HG03442 (cell line): Measurements from ENCODE around the gene KIFAP3.
A peak's percentile ranks its signal among the peaks of the same experiment; 100 is the strongest.
"Not testable (repeated sequence)": the region's sequence is repeated elsewhere in the genome, so short reads cannot be mapped to it uniquely, and the experiment has no call there.

Source experiments
- ATAC-seq: cut with Tn5 transposase; IDR thresholded peaks from one replicate; pipeline ENCODE4 v1.9.1; 2021; ENCODE audit warnings: mild to moderate bottlenecking, moderate library complexity; ENCODE audit not compliant: unreplicated experiment

KIFAP3 gene

DNA sequence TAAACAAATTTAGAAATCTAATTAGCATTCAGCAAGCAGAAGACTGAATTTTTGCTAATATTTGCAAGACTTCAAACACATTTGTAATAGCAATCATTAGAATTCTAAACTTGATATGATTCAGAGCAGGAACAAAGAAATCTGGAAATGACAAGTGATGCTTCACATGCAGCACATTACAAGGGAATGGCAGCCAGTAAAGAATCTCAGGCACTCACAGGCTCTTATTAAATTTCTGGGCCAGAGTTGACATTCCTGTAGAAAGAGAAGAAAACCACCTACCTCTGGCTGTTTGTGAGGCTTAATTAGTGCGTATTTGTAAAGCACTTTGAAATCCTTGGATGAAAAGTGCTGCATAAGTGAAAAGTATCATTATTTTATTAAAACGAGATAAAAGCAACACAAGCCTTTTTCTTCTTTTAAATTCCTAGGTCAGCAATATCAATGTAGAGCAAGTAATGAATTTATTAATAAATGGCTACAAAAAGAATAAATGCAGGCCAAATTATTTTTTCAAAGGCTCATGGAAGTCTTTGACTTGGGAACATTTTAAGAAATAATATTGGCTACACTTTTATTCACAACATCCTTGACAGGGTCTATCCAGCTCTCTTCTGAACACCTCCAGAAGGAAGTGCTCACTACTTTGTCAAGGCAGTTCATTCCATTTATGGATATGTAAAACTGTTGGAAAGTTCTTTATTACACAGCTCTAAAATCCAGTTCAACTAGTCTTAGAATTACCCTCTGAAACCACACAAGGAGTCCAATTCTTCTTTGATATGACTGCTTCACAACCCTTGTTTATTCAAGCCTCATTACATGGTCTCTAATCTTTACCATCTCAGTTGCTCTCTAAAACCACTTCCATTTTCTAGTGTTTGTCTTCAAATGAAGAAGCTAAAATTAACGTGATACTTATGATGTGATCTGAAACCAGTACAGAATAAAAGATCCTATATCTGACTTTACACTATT lies 148.7 kb downstream of the KIFAP3 start:
- peak; percentile 70 for ATAC-seq

DNA sequence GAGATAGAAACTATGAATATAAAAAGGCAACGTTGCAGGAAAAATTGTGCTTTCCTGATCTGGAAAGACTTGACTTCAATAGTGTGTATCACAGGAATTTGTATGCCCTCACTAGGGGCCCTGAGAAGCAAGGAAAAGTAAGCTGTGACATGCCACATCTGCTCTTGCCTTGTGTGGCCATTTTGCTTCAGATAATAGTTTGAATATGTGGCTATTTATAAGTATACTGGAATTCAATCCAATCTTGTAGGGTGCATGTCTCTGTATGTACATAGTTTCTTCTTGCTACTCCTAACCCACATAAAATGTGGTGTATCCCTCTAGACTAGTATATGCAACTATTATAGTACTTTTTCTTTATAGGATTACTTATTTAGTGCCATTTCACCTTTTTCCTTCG lies 149.7 kb downstream of the KIFAP3 start:
- ATAC-seq, result no peak

DNA sequence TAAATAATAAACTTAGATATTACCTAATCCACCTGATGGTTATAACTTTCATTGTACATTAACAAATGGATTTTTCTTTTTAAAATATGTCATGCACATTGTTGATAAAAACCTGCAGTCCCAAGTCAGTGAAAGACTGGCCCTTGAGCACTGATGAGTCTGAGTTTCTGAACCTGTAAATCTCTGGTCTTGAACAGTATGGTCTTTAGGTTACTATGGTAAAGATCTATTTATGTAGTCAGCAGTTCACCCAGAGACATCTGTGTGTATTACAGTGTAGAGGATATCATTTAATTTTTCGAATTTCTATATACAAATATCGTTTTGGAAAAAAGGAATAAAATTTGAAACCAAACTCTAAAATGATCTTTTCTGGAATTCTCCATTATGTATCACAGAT lies 150.4 kb downstream of the KIFAP3 start:
- no peak for ATAC-seq

DNA sequence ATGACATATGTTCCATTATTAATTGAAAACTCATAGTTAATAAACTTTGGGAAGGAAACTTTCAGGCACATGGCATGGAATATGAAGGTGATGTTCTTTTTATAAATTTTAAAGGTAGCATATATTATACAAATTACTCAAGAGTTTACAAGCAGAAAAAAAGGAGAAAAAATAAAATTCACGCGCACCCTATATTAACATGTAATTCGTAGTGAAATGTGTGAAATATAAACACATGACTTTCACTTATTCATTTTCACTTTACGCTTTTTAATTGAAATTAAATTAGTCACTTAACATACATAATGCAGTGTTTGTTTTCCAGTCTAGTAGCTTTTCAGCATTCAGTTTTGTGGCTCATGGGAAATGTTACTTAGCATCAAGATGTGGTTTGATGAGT lies 153.4 kb downstream of the KIFAP3 start:
- ATAC-seq, result no peak

DNA sequence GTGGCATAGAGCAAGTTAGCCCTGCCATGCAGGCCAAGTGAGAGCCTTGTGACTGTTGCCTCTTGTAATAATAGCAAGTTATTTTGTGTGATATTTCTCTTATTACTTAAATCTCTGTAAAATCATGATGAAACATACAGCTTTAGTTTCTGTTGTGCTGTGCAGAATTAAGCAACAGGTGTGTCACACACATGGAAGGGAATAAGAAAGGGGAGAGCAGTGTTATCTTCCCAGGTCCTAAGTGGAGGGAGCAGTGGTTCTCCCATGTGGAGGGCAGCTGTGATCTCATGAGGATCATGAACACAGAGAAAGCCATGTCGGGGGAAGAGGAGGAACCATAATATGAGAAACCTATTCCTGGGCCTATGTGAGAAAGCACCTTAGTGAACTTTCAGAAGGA lies 155.6 kb downstream of the KIFAP3 start:
- ATAC-seq, result no peak

DNA sequence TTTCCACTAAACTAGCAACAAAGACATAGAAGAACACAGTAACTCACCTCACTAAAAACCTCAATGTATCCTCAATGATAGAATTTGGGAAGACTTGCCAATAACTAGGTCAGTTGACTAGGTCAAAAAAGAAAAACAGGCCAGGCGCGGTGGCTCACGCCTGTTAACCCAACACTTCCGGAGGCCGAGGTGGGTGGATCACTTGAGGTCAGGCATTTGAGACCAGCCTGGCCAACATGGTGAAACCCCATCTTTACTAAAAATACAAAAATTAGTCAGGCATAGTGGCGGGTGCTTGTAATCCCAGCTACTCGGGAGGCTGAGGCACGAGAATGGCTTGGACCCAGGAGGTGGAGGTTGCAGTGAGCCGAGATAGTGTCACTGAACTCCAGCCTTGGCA lies 156.3 kb downstream of the KIFAP3 start:
- not testable (repeated sequence) for ATAC-seq

DNA sequence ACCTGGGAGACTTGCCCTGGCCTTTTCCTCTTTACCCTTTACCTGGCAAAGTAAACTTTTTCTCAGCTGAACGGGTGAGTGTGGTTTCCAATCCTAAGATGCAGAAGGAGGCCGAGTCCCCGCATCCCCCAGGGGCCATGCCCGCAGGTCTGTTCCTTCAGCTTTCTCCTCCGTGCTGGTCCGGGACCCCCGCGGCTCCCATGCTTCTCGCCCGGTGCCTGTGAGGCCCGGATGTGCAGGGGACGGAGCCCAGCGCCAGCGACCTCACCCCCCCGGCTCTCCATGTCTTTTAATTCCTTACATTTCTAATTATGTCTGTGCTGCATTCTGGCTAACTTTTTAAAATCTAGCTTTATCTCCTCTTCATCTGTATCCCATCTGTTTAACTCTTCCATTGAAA lies 159.3 kb downstream of the KIFAP3 start:
- ATAC-seq, result no peak

DNA sequence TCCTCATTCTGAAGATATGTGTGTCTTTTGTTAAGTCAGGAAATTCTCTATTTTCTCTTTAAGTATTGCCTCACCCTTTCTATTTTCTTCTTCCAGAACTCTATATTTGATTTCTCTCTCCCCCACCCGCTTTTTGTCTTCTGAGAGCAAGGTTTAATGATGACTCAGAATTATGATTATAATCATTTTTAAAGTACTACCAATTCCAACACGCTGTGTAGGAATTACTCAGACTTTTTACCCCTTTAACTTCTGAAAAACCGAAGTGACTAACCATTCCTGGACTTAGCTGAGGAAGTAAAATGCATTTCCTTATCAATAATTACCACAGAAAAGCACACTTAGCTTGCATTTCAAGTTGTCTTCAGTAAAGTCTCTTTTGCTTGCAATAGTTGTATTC lies 160.0 kb downstream of the KIFAP3 start:
- ATAC-seq, result no peak

DNA sequence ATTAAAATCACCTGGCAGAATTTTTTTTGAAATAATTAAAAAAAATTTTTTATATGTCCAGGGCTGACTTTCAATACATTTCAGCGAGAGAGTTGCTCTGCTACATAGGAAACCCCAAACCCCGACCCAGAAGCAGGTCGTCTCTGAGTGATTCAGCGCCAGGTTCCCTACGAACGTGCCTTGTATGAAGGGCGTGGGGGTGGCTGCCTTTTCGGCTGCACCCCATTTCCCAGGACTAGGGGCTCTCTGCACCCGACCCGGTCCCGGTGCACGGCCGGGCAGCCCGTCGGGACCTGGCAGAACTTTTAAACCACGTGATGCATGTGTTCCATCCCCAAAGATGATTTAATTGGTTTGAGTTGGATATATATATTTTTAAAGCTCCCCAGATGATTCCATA lies 165.0 kb downstream of the KIFAP3 start:
- no peak for ATAC-seq

DNA sequence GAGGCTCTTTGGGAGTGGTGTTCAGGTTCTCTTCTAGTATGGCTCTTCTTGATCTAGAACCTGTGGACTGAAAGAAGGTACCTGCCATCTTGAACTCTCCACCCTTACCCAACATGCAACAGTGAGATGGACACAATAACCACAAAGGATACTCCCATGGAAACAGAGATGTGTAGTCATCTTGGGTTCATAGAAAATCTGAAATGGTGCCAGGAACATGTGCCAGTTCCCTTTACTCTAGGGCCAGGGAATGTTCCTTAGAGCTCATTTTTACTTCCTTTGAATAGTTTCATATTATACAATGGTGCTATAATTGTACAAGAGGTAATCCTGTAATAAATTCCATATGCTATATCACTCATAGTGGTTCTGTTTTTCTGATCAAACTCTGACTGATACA lies 167.6 kb downstream of the KIFAP3 start:
- no peak for ATAC-seq

DNA sequence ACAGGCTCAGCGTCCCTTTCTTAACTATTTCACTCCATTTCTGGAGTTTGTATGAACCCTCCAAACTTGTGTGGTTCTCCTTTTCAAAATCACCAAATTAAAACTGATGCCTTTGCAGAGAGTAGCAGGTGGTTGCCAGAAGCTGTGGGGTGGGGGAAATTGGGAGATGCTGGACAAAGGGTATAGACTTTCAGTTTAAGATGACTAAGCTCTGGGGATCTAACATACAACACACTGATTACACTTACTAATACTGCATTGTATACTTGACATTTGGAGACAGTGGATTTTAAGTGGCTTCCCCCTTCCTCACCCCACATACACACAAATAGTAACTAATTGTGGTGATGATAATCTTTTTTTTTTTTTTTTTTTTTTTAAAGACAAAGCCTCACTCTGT lies 169.7 kb downstream of the KIFAP3 start:
- ATAC-seq, result no peak

DNA sequence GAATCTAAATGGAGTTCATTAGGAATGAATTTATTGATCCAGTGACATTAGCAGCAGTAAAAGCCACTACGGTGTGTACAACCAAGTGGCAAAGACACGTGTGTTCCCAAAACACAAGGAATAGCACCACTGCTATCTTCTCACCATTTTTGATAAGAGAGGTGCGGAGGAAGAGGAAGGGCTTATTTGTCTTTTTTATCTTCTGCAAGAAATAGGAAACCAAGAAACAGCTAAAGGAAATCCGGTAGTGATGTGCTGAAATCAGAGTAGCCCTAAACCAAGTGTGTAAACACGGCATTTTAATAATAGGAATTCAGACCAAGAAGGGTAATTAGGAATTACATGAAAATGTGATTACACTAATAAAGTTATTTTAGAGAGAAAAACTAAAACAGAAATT lies 171.7 kb downstream of the KIFAP3 start:
- ATAC-seq, result no peak

DNA sequence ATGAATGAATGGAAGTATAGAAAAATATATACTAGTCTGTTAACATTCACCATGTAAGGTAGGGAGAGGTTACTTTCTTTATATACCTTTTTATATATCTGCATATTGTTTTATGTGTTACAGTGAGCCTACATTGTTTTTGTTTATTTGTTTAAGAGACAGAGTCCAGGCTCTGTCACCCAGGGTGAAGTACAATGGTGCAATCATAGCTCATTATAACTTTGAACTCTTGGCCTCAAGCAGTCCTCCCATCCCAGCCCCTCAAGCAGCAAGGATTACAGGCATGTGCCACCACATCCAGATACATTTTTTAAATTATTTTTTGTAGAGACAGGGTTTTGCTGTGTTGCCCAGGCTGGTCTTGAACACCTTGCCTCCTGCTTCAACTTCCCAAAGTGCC lies 173.4 kb downstream of the KIFAP3 start:
- ATAC-seq, result no peak

DNA sequence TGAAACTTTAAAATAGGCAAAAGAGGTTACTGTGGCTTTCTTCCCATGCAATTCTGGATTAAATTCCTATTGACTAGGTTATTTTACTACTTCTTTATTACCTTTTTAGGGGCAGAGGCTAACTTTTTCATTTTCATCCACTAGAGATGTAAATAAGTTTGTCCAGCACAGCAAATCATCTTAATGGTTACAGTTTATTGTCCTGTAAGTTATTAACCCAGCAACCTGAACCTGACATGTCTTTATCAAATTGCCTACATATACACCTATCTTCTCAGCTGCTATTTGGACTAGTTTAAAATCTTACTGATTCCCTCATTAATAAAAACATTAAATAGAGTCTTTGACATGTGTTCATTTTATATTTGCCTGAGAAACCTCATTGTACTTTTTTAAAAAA lies 173.9 kb downstream of the KIFAP3 start:
- no peak for ATAC-seq

DNA sequence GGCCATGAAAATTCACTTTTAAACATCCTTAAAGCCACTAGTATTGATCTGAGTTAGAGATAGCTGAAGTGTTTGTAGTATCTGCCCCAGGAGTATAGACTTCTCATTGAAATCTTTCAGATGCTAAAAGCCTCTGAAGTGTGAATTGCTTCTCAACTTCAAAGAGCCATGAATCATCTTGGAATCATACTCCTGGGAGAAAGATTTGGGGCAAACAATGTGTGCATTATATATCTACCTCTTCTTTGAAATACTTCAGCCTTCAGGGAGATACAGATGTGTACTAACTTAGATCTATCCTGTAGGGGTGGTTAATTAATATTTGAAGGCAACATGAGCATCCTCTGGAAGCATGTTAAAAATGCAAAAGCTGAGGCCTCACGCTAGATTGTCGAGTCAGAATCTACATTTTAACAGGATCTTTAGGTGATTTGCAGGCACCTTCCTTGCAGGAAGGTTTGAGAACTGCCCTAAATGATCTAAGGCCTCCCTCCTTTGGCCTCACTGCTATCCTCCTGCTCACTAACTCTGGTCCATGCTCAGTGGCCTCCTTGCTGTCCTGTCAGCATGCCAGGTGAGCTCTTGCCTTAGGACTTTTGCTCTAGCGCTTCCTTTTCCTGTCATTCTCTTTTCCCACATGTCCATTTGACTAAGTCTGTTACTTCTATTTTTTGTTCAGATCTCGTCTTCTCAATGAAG lies 174.8 kb downstream of the KIFAP3 start:
- ATAC-seq, result no peak

DNA sequence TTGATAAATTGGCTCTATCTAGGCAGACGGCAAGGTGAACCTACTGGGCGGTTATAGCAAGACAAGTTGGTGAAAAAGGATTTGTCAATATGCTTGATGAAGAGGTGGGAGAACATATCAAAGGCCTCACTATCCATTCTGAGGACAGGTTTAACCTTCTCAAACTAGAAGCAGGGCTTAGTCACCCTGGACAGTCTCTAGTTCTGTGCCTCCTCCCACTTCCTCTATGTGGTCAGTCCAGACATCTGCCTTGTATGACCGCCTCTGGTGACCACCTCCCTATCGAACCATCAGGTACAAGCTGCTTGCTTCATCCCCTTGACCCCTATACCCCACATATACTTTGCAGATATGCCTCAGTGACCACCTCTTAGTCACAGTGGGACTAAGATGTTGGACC lies 178.5 kb downstream of the KIFAP3 start:
- no peak for ATAC-seq

DNA sequence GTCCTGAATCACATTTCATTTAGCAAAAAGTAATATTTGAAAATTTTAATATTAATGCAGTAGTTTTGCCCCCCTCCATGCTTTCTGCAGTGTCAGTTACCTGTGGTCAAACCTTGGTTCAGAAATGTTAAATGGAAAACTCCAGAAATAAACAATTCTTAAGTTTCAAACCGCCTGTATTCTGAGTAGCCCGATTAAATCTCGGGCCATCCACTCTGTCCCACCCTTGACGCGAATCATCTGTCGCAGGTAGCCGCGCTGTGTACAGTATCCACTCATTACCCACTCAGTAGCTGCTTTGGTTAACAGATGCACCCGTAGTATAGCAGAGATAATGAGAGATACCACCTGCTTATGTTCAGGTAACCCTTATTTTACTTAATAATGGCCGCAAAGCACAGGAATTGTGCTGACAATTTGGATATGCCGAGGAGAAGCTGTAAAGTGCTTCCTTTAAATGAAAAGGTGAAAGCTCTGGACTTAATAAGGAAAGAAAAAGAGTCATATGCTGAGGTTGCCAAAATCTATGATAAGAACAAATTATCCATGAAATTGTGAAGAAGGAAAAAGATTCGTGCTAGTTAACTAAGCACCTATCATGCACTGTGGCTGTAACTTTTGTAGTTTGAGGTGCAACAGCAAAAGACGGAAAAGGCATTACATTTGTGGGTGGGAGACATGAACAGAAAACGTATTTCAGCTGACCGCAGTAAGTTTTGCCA lies 179.9 kb downstream of the KIFAP3 start:
- no peak for ATAC-seq

DNA sequence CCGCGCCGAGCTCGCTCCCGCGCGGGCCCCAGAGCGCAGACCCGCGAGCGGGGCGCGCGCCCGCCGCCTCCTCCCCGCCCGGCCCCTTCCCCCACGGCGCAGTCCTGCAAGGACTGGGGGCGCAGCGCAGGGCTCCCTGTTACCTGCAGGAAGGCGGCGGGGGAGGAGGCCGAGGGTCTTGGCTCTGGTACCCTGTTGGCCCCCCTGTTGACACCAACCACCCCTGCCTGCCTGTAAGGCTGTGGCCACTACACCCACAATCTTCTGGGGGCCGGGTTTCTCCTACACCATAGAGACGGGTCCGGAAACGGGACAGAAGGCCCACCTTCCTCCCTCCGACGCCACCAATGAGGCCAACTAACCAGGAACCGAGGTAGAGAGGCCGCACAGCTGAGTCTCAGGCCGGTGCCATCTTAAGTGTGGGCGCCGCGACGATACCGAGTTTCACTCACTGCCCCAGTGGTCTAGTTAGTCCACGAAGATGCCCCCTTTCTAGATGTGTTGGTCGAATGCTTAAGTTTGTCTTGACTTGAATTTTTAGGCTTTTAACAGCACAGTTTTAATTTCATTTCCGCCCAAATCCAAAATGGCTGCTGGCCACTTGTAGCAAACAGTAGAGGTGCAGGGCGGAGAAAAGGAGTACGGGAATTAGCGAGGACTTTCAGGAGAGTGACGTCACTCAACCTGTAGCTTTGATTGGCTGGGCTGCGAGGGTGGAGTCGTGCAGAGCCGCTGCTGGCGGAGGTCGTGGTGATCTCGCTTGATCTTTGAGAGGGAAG lies 180.7 kb downstream of the KIFAP3 start, which contains the start of gene SCYL3:
TSS of gene SCYL3 (minus strand) at position 252 of the 779 bp plus-strand sequence. CDS start 5,056 bp downstream, outside the sequence.
- peak; percentile 82 for ATAC-seq

DNA sequence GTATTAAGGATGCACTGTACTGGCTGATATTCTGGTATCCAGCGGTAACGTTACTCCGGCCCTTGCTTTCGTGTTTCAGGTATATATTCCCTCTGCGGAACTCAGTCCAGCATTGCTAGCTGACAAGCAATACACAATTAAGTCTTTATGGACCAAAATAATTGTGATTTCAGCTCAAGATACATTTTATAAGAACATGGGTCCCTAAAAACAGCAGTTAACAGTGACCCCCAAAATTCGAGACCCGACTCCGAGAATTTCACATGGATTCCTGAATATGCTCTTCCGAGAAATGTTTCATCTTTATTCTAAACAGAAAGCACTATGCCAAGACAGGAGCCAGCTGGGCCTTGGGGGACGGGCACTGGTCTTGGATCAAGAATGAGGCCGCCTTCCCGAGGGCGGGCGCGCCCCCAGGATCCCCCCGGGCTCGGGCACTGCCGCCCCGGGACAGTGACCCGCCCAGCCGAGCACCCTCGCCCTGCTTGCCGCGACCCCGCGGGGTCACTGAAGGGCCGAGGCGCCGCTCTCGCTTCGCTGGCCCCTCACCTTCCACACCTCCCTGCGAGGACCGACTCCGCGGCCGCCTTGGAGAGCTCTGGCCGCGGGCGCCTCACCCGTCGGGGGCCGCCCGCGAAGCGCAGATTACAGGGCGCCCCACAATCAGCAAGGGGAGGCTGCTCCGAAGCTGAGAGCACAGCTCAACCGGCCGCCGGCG lies 181.4 kb downstream of the KIFAP3 start:
- ATAC-seq, result no peak
